GM18511 (cell line): ENCODE data around the gene VPS51.
A peak's percentile ranks its signal among the peaks of the same experiment; 100 is the strongest.

Experiments used
- ATAC-seq: cut with Tn5 transposase; IDR thresholded peaks from one replicate; pipeline ENCODE4 v1.9.1; 2021; ENCODE audit warnings: mild to moderate bottlenecking, moderate library complexity; ENCODE audit not compliant: unreplicated experiment

Gene VPS51

GRCh38 chr11:65071907-65072630 lies 23.9 kb upstream of the VPS51 start:
- ATAC-seq = no peak

- no peak for ATAC-seq
Measured at GRCh38 chr11:65072631-65072966, 23.4 kb upstream of the VPS51 start.

GRCh38 chr11:65077451-65077850 lies 18.6 kb upstream of the VPS51 start:
- ATAC-seq = no peak

GRCh38 chr11:65078151-65078550 lies 17.9 kb upstream of the VPS51 start:
- ATAC-seq = no peak

- ATAC-seq = no peak
Measured at GRCh38 chr11:65078786-65079342, 17.1 kb upstream of the VPS51 start.

GRCh38 chr11:65083134-65083833 lies 12.7 kb upstream of the VPS51 start:
- ATAC-seq = peak; percentile 14

- peak; percentile 80 for ATAC-seq
Measured at GRCh38 chr11:65083834-65084597, 12.0 kb upstream of the VPS51 start, which contains the start of the genes CDCA5 and ZFPL1. CDCA5 (minus strand) TSS chr11:65084040; CDS start chr11:65083978, 62 bp downstream. ZFPL1 (plus strand) TSS chr11:65084222; CDS start chr11:65084699, 477 bp downstream.

- no peak for ATAC-seq
Measured at GRCh38 chr11:65084598-65085375, 11.2 kb upstream of the VPS51 start.

GRCh38 chr11:65085446-65085845 lies 10.6 kb upstream of the VPS51 start:
- no peak for ATAC-seq

GRCh38 chr11:65086809-65087208 lies 9.2 kb upstream of the VPS51 start:
- no peak for ATAC-seq

GRCh38 chr11:65087216-65087615 lies 8.8 kb upstream of the VPS51 start:
- no peak for ATAC-seq

GRCh38 chr11:65087827-65088226 lies 8.2 kb upstream of the VPS51 start:
- ATAC-seq = no peak

- ATAC-seq = no peak
Measured at GRCh38 chr11:65089621-65090020, 6.4 kb upstream of the VPS51 start.

GRCh38 chr11:65090628-65091027 lies 5.4 kb upstream of the VPS51 start:
- no peak for ATAC-seq

GRCh38 chr11:65095427-65095826 lies 587 bp upstream of the VPS51 start:
- ATAC-seq = no peak

GRCh38 chr11:65096926-65097325 lies 912 bp downstream of the VPS51 start:
- no peak for ATAC-seq

GRCh38 chr11:65100674-65101350 lies 4.8 kb downstream of the VPS51 start:
- no peak for ATAC-seq

GRCh38 chr11:65102142-65103095 lies 6.4 kb downstream of the VPS51 start:
- ATAC-seq = no peak

- no peak for ATAC-seq
Measured at GRCh38 chr11:65103476-65103875, 7.5 kb downstream of the VPS51 start.
